UCSD-AML1 (cell line): ENCODE data around the gene HSPG2.
A peak's percentile ranks its signal among the peaks of the same experiment; 100 is the strongest.

Experiments used
- DNase-seq: peaks from one replicate; lab custom pipeline; 2025; ENCODE audit not compliant: unreplicated experiment; lab: John Stamatoyannopoulos, UW

HSPG2 gene

DNA sequence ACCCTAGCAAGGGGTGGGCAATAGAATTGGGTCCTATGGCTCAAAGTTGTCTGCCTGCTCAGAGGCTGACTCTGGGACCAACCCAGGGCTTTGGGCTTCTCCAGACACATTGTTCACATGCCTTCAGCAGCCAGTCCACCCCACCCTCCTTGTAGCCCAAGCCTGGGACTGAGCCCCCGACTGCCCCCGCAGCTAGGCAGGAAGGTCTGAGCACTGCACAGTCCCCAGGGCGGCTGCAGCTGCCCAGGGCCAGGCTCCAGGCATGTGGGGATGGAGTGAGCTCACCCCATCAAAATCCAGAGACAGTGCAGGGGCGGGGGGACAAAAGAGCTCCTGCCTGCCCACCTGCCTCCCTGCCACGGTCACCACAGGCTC lies 35.6 kb downstream of the HSPG2 start:
- DNase-seq, result no peak

DNA sequence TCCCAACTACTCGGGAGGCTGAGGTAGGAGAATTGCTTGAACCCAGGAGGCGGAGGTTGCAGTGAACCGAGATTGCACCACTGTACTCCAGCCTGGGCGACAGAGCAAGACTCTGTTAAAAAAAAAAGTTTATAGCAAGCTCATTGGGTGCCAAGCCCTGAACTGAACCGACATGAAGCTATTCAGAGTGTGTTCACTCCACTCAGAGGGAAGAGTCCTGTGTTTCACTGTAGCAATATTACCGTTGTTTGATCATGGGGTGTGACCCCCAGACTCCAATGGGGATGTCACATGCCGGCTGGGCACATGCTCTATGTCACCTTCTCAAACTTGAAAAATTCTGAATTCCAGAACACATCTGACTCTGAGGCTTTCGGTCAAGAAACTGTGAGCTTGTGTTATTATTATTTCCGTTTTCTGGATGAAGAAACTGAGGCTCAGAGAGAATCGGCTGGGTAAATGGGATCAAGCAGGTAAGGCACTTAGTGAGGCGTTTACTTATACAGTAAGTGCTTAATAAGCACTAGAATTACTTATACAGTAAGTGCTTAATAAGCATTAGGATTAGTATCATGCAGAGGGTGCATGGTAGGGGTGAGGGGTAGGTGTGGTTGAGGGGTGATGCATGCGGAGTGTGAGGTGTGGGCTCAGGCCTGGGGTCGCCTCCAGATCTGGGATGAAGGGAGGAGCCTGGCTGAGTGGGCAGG lies 36.2 kb downstream of the HSPG2 start:
- no peak for DNase-seq

GRCh38 chr1:21899987-21900386 lies 37.1 kb downstream of the HSPG2 start:
- peak; percentile 74 for DNase-seq

DNA sequence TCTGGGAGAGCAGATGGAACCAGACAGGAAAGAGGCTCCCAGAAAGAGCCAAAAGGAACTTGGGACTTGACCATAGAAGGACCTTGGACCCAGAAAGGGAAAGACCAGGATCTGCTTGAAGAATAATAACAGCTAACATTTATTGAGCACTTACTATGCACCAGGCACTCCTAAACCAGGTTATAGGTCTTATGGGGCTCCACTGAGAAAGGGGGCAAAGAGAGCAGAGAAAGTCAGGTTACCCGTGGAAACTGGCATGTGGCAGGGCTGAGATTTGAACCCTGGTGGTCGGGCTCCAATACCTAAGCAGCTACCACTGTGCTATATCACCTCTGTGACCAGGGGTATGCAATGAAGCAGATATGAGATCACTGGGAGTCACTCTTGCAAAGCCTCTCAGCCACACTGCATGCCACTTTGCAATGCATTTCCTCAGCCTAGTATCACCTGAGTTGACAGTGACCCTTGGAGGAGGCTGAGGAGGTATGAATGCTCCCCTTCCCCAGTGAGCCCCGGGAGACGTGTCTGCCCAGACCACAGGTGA lies 37.8 kb downstream of the HSPG2 start:
- DNase-seq, result no peak

DNA sequence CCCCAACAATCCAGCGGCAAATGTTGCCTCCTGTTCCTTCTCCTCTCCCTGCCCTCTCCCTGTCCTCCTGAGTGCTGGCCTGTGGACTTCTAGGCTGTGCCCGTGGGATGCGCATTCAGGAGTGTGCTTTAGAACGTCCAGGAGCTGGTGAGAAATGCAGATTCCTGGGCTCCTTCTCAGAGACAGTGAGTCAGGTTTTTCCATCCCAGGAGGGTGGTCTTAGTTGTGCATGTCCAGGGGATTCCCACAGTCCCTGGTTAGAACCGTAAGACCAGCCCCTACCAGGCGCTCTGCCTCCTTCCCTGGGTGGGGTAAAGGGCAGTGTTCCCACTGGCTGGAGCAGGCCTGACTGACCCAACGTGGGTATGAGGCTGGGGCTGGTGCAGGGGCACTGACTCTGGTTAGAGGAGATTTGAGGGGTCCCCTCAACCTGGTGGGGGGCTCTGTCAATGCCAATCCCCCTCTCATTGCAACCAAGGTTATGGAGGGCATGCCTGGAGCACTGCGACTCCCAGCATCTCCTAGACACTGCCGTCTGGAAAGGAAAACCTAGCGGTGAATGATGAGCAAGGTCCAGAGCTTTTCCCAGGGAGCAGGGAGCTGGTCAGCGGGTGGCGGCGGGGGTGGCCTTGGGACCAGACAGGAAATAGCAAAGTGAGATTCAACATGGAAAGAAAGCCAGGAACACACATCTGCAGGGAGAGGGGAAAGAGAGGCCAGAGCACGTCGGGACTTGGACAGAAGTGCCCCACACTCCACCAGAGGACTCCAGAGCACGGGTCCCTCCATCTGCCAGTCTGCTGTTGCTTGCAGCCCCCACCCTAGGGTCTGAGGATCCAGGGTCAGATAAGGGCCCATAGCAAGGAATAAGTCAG lies 38.5 kb downstream of the HSPG2 start:
- DNase-seq, result no peak

GRCh38 chr1:21897844-21898243 lies 39.3 kb downstream of the HSPG2 start:
- DNase-seq, result no peak

DNA sequence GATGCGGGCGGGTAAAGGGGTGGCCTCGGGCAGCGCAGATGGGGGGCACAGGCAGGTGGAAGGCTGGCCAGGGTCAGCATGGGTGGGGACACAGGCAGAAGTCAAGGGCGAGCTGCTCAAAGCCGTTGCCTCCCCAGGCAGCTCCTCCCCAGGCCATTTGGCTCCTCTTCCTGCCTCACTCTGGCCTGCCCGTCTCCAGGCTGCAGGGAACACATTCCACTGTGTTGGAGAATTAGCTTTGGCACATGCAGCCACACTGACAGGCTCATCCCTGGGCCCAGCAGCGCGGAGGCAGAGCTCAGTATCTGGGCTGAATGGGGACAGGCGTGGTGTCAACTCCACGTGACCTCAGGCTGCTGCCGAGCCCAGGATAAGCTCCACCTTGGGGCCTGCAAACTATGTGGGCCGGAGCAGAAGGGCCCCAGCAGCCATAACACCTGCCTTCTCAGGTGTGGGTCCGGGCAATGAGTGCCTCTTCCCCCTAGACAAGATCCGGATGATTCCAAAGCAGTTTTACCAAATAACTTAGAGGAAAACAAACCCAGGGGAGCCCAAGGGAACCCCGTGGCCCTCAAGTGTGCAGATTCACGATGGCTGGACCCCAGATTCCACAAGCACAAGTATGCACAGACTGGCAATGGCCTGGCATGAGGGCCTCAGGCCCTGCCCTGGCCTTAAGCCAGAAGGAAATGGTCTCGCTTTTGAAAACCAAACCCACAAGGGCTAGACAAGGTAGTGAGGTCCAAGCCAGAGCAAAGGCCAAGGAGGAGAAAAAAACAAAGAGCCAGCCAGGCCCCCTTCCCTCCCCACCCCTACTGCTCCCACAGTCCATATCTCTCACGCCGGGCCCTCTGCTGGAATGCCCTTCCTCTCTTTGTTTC lies 40.2 kb downstream of the HSPG2 start:
- DNase-seq, result no peak

- DNase-seq, result no peak
Measured at GRCh38 chr1:21896026-21896425, 41.1 kb downstream of the HSPG2 start.

- DNase-seq, result no peak
Measured at GRCh38 chr1:21894034-21894881, 42.9 kb downstream of the HSPG2 start.

DNA sequence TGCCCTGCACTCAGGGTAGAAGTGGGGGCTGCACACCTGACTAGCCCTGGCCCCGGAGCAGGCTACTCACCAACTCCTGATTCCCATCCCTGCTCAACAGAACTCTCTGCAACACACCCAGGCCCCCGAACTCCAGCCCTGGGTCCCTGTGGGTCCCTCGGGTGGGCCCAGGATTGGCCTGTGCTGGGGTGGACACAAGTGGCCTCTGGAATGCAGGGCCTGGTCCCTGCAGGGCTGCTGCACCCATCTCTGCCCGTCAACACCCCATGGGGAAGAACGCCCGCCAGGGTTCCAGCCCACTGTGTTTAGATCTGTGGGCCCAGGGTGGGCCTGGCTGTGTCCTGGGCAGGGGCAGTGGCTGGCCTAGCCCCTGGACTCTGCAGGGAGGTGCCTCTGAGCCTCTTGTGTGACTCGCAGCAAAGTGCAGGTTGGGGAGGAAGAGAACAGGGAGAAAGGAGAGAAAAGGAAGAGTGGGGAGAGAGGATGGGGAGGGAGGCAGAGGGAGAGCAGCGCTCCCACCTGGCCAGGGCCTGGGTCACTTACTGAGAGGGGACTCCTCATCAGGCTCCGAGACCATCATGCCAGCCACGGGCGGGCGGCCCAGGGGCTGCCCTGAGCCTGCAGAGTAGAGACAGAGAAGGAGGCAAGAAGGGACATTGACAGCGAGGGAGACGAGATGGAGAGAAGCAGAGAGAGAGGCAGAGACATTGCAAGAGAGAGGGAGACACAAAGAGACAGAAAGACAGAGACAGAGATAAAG lies 43.9 kb downstream of the HSPG2 start:
- no peak for DNase-seq

DNA sequence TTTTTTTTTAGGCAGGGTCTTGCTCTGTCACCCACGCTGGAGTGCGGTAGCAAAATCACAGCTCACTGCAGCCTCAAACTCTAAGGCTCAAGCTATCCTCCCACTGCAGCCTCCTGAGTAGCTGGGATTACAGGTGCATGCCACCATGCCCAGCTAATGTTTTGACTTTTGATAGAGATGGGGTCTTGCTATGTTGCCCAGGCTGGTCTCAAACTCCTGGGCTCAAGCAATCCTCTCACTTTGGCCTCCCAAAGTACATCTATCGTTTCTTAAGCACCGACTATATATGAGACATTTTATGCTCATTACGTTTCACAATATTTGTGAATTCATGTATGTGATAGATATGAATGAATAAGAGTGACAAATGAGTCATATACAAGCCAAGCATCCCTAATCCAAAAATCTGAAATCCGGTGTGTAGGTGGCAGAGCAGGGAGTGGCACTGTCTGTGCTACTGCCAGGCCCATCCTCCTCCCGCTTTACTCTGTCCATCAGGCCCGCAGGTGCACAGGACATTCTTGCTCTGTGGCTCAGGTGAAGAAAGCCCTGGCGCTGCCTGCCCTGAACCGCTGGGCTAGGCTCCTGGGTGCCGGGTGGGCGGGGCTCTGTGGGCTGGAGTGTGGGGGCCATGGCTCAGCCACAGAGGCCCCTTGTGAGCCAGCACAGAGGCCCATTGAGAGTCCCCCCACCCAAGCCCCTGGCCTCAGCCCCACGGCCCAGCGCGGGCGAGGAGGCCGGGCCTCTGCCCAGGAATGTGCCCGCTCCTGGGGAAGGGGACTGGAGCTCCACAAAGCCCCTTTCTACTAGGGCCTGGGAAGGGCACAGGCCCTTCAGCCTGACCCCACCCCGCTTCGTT lies 45.3 kb downstream of the HSPG2 start:
- DNase-seq, result no peak

DNA sequence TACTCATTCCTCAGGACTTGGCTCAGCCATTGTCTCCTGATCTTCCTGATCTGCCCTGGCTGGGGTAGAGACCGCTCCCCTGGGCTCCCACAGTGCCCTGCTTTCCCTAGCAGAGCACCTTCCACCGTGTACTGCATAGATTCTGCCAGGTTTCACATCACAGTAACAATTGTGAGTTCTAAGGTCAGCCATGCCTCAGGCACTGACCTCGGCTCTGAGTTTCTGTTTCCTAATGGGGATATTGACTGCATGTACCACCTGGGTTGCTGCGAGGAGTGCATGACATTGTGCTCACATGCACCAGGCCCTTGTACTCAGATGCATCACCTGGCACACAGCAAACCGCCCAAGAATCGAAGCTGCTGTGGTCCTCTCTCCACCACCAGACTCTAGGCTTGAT lies 46.0 kb downstream of the HSPG2 start:
- DNase-seq, result no peak

GRCh38 chr1:21888500-21888899 lies 48.6 kb downstream of the HSPG2 start:
- DNase-seq, result no peak

DNA sequence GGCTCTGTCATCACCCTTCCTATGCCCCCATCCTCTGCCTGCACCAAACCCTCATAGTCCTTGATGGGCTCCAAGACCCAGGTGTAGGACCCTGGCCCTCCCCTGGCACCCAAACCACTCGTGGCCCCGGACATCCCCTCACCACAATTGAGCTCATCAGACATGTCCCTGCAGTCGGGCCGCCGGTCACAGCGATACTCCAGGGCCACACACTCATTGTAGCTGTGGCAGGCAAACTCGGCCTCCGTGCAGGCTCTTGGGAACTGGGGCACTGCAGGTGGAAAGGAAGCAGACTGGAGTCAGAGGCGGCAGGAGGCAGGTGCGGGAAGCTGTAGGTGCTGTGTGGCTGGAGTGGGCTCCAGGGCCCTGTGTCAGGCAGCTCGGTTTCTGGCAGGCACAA lies 49.3 kb downstream of the HSPG2 start:
- DNase-seq, result no peak

GRCh38 chr1:21887216-21887736 lies 49.8 kb downstream of the HSPG2 start:
- no peak for DNase-seq

- no peak for DNase-seq
Measured at GRCh38 chr1:21886486-21887215, 50.5 kb downstream of the HSPG2 start.

DNA sequence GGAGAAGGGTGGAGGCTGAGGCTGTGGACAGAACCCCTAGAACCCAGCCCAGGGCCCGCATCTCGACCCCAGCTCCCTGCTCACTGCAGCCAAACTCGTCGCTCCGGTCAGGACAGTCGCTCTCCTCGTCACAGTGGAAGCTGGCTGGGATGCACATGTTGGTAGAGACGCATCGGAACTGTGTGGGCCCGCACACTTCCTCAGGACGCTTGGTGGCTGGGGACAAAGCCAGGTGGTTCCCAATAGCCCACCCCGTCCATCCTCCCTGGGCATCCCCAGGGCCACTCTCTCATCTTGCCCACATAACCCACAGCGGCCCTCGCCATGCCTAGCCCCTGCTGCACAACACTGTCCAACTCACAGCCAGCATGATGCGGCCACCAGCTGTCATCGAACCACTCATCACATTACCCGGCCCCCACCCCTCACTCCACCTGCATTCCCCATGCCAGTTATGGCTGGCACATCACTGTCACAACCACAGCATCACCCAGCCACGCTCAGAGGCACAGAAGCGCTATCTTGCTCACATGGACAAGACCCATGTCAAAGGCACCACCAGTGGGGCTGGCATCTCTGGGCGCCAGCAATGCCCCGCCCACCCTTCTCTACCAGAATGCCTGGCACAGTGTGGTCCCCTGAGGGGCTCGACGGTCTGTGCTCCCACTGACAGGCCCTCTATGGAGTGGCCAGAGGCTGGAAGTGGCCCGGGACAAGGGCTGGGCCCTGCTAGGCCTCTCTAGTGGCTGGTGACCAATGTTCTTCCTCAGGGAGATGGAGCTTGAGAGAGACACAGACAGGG lies 51.7 kb downstream of the HSPG2 start:
- DNase-seq, result no peak
